Measurements from ENCODE around the gene ROR2. TPM values are rescaled to one million over a fixed set of nuclear protein-coding genes. Genes with fewer than 3 reads are reported as not detected.

Gene ROR2
- total RNA-seq, 1 donor = 13.8 TPM

- Histone ChIP-seq H2AFZ (ENCODE audit: low read length) (no peak overlapping the region), H3K79me2 (ENCODE audit: insufficient read depth, low read length) (no peaks in the 10 kb centered on the region), H3K27me3 (ENCODE audit: insufficient read depth, low read length) (peaks cover 57% of the 10 kb centered on the region), H3K4me1 (ENCODE audit: insufficient read depth, low read length) (no peaks in the 10 kb centered on the region), H3K9me3 (ENCODE audit: low read depth, low read length) (no peaks in the 10 kb centered on the region), H4K20me1 (ENCODE audit: insufficient read depth, low read length) (no peaks in the 10 kb centered on the region), H3K27ac (ENCODE audit: low read depth, low read length) (no peak overlapping the region), H3K36me3 (ENCODE audit: insufficient read depth, low read length) (no peaks in the 10 kb centered on the region), H3K4me2 (ENCODE audit: insufficient read depth, low read length) (no peak overlapping the region), H3K4me3 (ENCODE audit: insufficient read depth, low read length) (no peak overlapping the region)
- no peak for TF ChIP-seq CTCF (IDR thresholded peaks at IDR 0.05; ENCODE audit: extremely low read depth, low read depth, low read length)
- no peak for DNase-seq (ENCODE audit: insufficient read length, low spot score, missing footprints)
These were observed 113.5 kb downstream of the ROR2 start for GRCh38 chr9:91836515-91836914.

DNA sequence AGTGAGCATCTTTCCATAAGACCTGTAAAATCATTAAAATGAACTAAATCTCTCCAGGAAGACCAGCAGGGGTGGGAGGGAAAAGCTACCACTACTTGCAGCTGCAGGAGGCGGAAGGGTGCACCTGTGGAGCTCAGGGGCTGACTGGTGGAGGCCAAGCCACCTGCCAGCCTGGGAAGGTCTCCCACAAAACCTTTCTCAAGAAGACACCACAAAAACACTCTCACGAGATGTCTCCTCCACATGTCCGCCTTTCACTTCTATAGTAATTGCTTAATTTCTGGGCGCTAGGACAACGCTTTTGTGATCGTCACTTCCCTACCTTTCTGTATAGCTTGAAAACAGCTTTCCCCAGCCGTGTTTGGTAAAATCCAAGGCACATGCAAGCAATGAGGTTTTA, 114.4 kb downstream of the ROR2 start:
- no peaks in the 10 kb centered on the region for H4K20me1 ChIP-seq (ENCODE audit: insufficient read depth, low read length)
- H3K9me3 ChIP-seq (ENCODE audit: low read depth, low read length) = no peaks in the 10 kb centered on the region
- TF ChIP-seq CTCF (IDR thresholded peaks at IDR 0.05; ENCODE audit: extremely low read depth, low read depth, low read length) = no peak
- H2AFZ ChIP-seq (ENCODE audit: low read length) = no peak overlapping the region
- no peak overlapping the region for H3K27ac ChIP-seq (ENCODE audit: low read depth, low read length)
- H3K79me2 ChIP-seq (ENCODE audit: insufficient read depth, low read length) = no peaks in the 10 kb centered on the region
- no peak overlapping the region for H3K4me3 ChIP-seq (ENCODE audit: insufficient read depth, low read length)
- H3K36me3 ChIP-seq (ENCODE audit: insufficient read depth, low read length) = no peaks in the 10 kb centered on the region
- H3K4me1 ChIP-seq (ENCODE audit: insufficient read depth, low read length) = no peaks in the 10 kb centered on the region
- no peak for DNase-seq (ENCODE audit: insufficient read length, low spot score, missing footprints)
- H3K27me3 ChIP-seq (ENCODE audit: insufficient read depth, low read length) = peaks cover 53% of the 10 kb centered on the region
- no peak overlapping the region for H3K4me2 ChIP-seq (ENCODE audit: insufficient read depth, low read length)

- Histone ChIP-seq H3K4me2 (ENCODE audit: insufficient read depth, low read length) (no peak overlapping the region), H4K20me1 (ENCODE audit: insufficient read depth, low read length) (no peaks in the 10 kb centered on the region)
- no peak for TF ChIP-seq CTCF (IDR thresholded peaks at IDR 0.05; ENCODE audit: extremely low read depth, low read depth, low read length)
These were observed 114.8 kb downstream of the ROR2 start for GRCh38 chr9:91835216-91835615.

GRCh38 chr9:91834740-91835139, 115.3 kb downstream of the ROR2 start:
- no peaks in the 10 kb centered on the region for H3K4me1 ChIP-seq (ENCODE audit: insufficient read depth, low read length)
- H3K27ac ChIP-seq (ENCODE audit: low read depth, low read length) = no peak overlapping the region
- no peaks in the 10 kb centered on the region for H3K36me3 ChIP-seq (ENCODE audit: insufficient read depth, low read length)
- H4K20me1 ChIP-seq (ENCODE audit: insufficient read depth, low read length) = no peaks in the 10 kb centered on the region
- H3K27me3 ChIP-seq (ENCODE audit: insufficient read depth, low read length) = peaks cover 45% of the 10 kb centered on the region
- no peak for DNase-seq (ENCODE audit: insufficient read length, low spot score, missing footprints)
- no peak for TF ChIP-seq CTCF (IDR thresholded peaks at IDR 0.05; ENCODE audit: extremely low read depth, low read depth, low read length)
- H2AFZ ChIP-seq (ENCODE audit: low read length) = no peak overlapping the region
- no peak overlapping the region for H3K4me3 ChIP-seq (ENCODE audit: insufficient read depth, low read length)
- H3K4me2 ChIP-seq (ENCODE audit: insufficient read depth, low read length) = no peak overlapping the region
- no peaks in the 10 kb centered on the region for H3K79me2 ChIP-seq (ENCODE audit: insufficient read depth, low read length)
- no peaks in the 10 kb centered on the region for H3K9me3 ChIP-seq (ENCODE audit: low read depth, low read length)

More at GRCh38 chr9:91835216-91835615, 114.8 kb downstream of the ROR2 start:
- H3K27ac ChIP-seq (ENCODE audit: low read depth, low read length) = no peak overlapping the region
- H3K9me3 ChIP-seq (ENCODE audit: low read depth, low read length) = no peaks in the 10 kb centered on the region
- H3K4me3 ChIP-seq (ENCODE audit: insufficient read depth, low read length) = no peak overlapping the region
- peaks cover 50% of the 10 kb centered on the region for H3K27me3 ChIP-seq (ENCODE audit: insufficient read depth, low read length)
- DNase-seq (ENCODE audit: insufficient read length, low spot score, missing footprints) = no peak
- no peak overlapping the region for H2AFZ ChIP-seq (ENCODE audit: low read length)
- H3K4me1 ChIP-seq (ENCODE audit: insufficient read depth, low read length) = no peaks in the 10 kb centered on the region
- no peaks in the 10 kb centered on the region for H3K36me3 ChIP-seq (ENCODE audit: insufficient read depth, low read length)
- H3K79me2 ChIP-seq (ENCODE audit: insufficient read depth, low read length) = no peaks in the 10 kb centered on the region

Measured in osteoblast (primary cell).